Measurements from ENCODE around the gene FAM83E. TPM values are rescaled to one million over a fixed set of nuclear protein-coding genes. Genes with fewer than 3 reads are reported as not detected.

FAM83E gene
- total RNA-seq, 1 experiment from 2014 or later: 5.5 TPM

DNA sequence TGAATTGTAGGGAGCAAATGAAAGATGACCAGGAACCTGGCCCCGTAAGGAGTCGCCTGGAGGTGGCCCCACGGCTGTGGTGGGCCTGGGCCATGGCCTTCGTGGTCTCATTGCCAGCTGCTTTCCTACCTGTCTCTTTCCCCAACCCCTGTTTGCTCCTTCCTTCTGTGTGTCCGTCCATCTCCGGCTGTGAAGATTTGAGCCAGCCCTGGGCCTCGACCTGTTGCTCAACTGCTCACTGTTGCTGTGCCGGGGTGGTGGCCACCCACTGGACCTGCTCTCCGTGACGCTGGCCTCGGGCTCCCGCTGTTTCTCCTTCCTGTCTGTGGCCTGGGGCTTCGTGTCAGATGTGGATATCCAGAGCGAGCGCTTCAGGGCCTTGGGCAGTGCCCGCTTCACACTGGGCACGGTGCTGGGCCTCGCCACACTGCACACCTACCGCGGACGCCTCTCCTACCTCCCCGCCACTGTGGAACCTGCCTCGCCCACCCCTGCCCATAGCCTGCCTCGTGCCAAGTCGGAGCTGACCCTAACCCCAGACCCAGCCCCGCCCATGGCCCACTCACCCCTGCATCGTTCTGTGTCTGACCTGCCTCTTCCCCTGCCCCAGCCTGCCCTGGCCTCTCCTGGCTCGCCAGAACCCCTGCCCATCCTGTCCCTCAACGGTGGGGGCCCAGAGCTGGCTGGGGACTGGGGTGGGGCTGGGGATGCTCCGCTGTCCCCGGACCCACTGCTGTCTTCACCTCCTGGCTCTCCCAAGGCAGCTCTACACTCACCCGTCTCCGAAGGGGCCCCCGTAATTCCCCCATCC lies 13.8 kb upstream of the FAM83E start:
- no peak for TF ChIP-seq EZH2 (IDR thresholded peaks at IDR 0.05; ENCODE audit: borderline replicate concordance, low read depth, low read length, poor library complexity, severe bottlenecking)
- no peak for TF ChIP-seq CTCF (conservative IDR thresholded peaks at IDR 0.05; ENCODE audit: low read depth, low read length)
- DNase-seq (ENCODE audit: low spot score): no peak
- no TSS peak for BruUV-seq (replicated peaks)
- no peaks in the 10 kb centered on the region for H3K9me3 ChIP-seq (ENCODE audit: low read depth, low read length, poor library complexity, severe bottlenecking)
- CTCF ChIA-PET: no interaction called here
- peaks cover 30% of the 10 kb centered on the region for H3K4me1 ChIP-seq (ENCODE audit: insufficient read depth, low read length, poor library complexity, severe bottlenecking)
- H3K27me3 ChIP-seq (replicated peaks; ENCODE audit: insufficient read depth, low read depth, low read length, poor library complexity): no peaks in the 10 kb centered on the region
- H3K4me3 ChIP-seq (ENCODE audit: low read depth, low read length, poor library complexity, severe bottlenecking): no peak overlapping the region
- H3K36me3 ChIP-seq (ENCODE audit: insufficient read depth, low read length, poor library complexity, severe bottlenecking): peaks cover 19% of the 10 kb centered on the region
- intact Hi-C loops (cut with micrococcal nuclease; ENCODE audit: unreplicated experiment): no loop called here
- H3K27ac ChIP-seq (ENCODE audit: low read depth, low read length, poor library complexity, severe bottlenecking): peak overlapping the region; percentile 24
- POLR2A ChIA-PET (ENCODE audit: low non-redundant PET): no interaction called here

- peaks cover 13% of the 10 kb centered on the region for H3K36me3 ChIP-seq (ENCODE audit: insufficient read depth, low read length, poor library complexity, severe bottlenecking)
- CTCF ChIA-PET: no interaction called here
- H3K9me3 ChIP-seq (ENCODE audit: low read depth, low read length, poor library complexity, severe bottlenecking): no peaks in the 10 kb centered on the region
- H3K4me3 ChIP-seq (ENCODE audit: low read depth, low read length, poor library complexity, severe bottlenecking): no peak overlapping the region
- H3K4me1 ChIP-seq (ENCODE audit: insufficient read depth, low read length, poor library complexity, severe bottlenecking): peaks cover 27% of the 10 kb centered on the region
- POLR2A ChIA-PET (ENCODE audit: low non-redundant PET): no interaction called here
- BruUV-seq (replicated peaks): no TSS peak
- no peak for TF ChIP-seq CTCF (conservative IDR thresholded peaks at IDR 0.05; ENCODE audit: low read depth, low read length)
- no peak for TF ChIP-seq EZH2 (IDR thresholded peaks at IDR 0.05; ENCODE audit: borderline replicate concordance, low read depth, low read length, poor library complexity, severe bottlenecking)
- DNase-seq (ENCODE audit: low spot score): no peak
- intact Hi-C loops (cut with micrococcal nuclease; ENCODE audit: unreplicated experiment): no loop called here
- no peak overlapping the region for H3K27ac ChIP-seq (ENCODE audit: low read depth, low read length, poor library complexity, severe bottlenecking)
- no peaks in the 10 kb centered on the region for H3K27me3 ChIP-seq (replicated peaks; ENCODE audit: insufficient read depth, low read depth, low read length, poor library complexity)
Measured at GRCh38 chr19:48627865-48628314, 13.0 kb upstream of the FAM83E start.

DNA sequence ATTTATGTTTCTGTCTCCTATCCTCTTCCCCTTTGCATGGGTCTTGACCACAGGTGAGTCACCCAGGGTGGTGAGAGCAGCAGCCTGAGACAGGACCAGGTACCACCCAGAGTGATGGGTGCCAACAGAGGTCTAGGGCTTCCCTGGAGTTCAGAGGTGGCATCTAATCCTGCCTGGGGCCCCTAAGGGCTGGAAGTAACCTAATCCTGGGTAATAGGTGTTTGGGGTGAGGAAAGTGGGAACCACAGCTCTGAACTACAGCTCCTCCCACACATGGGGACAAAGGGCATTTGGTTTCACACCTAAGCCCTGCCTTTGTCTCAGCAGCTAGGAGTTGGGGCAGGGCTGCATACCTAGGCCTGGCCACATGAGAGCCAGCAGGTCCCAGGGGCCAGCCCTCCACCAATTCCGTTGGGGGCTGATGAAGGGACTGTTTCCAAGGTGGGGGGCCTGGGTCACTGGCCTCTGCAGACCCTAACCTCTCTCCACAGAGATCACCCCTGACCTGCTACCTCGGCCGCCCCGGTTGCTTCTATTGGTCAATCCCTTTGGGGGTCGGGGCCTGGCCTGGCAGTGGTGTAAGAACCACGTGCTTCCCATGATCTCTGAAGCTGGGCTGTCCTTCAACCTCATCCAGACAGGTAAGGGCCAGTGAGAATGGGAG lies 12.5 kb upstream of the FAM83E start:
- ChIA-PET POLR2A (ENCODE audit: low non-redundant PET) (interaction anchor here (0.6 kb wide), 1 partner anchor 9 kb away, joined by 4 read pairs; the partner anchor contains the start of gene RPL18), CTCF (no interaction called here)
- intact Hi-C loops (cut with micrococcal nuclease; ENCODE audit: unreplicated experiment): no loop called here

More for the DNA sequence above, 12.5 kb upstream of the FAM83E start:
- Histone ChIP-seq H3K4me3 (ENCODE audit: low read depth, low read length, poor library complexity, severe bottlenecking) (no peak overlapping the region), H3K4me1 (ENCODE audit: insufficient read depth, low read length, poor library complexity, severe bottlenecking) (peaks cover 21% of the 10 kb centered on the region), H3K36me3 (ENCODE audit: insufficient read depth, low read length, poor library complexity, severe bottlenecking) (peaks cover 8% of the 10 kb centered on the region), H3K27me3 (replicated peaks; ENCODE audit: insufficient read depth, low read depth, low read length, poor library complexity) (no peaks in the 10 kb centered on the region), H3K27ac (ENCODE audit: low read depth, low read length, poor library complexity, severe bottlenecking) (no peak overlapping the region), H3K9me3 (ENCODE audit: low read depth, low read length, poor library complexity, severe bottlenecking) (no peaks in the 10 kb centered on the region)
- no peak for TF ChIP-seq CTCF (conservative IDR thresholded peaks at IDR 0.05; ENCODE audit: low read depth, low read length)
- TF ChIP-seq EZH2 (IDR thresholded peaks at IDR 0.05; ENCODE audit: borderline replicate concordance, low read depth, low read length, poor library complexity, severe bottlenecking): no peak
- BruUV-seq (replicated peaks): no TSS peak
- no peak for DNase-seq (ENCODE audit: low spot score)

Measured in A673 (cell line).